Keratinocyte (primary cell): ENCODE results near the gene PIK3CA. TPM values are rescaled to one million over a fixed set of nuclear protein-coding genes. Genes with fewer than 3 reads are reported as not detected.
"Not testable (repeated sequence)": the region's sequence is repeated elsewhere in the genome, so short reads cannot be mapped to it uniquely, and the experiment has no call there.

Source experiments
- DNase-seq: peaks from one replicate; pipeline ENCODE4 v3.0.0-alpha.2; 2011; ENCODE audit warnings: low read depth, missing footprints, low spot score
- FAIRE-seq: peaks from 2 replicates; lab custom pipeline; 2011; peaks lifted over from hg19 to GRCh38; lab: Jason Lieb, UNC
- H2AFZ ChIP-seq: 2 replicates; pipeline ENCODE4 v1.6.0; 2012; ENCODE audit warnings: low read length, control low read depth, inconsistent platforms; ENCODE audit not compliant: control insufficient read depth
- H3K27ac ChIP-seq: 2 replicates; pipeline ENCODE4 v1.5.1; 2011; ENCODE audit warnings: low read length; ENCODE audit not compliant: control insufficient read depth, insufficient read depth
- H3K27me3 ChIP-seq: 3 replicates; pipeline ENCODE4 v1.6.0; 2011; ENCODE audit warnings: low read length; ENCODE audit not compliant: control insufficient read depth, insufficient read depth; ENCODE audit errors: extremely low read depth
- H3K36me3 ChIP-seq, 2 experiments: 2 replicates in 1 of 2; 3 replicates in 1 of 2; pipeline ENCODE4 v1.5.1; 2011; ENCODE audit warnings: low read length in 2 of 2, mild to moderate bottlenecking in 1 of 2; ENCODE audit not compliant: control insufficient read depth in 2 of 2, insufficient read depth in 2 of 2; ENCODE audit errors: extremely low read depth in 1 of 2
- H3K4me1 ChIP-seq: 3 replicates; pipeline ENCODE4 v1.5.1; 2011; ENCODE audit warnings: low read length; ENCODE audit not compliant: control insufficient read depth, insufficient read depth; ENCODE audit errors: extremely low read depth
- H3K4me2 ChIP-seq: 3 replicates; pipeline ENCODE4 v1.6.0; 2011; ENCODE audit warnings: low read depth, low read length; ENCODE audit not compliant: control insufficient read depth, insufficient read depth; ENCODE audit errors: extremely low read depth
- H3K4me3 ChIP-seq, 3 experiments: fragments of 200-600 bp in 1 of 3; sonication (generic) in 1 of 3; 2 replicates in 2 of 3; 3 replicates in 1 of 3; pipeline ENCODE4 v1.5.1; 2011 to 2016; ENCODE audit warnings: low read length in 3 of 3, mild to moderate bottlenecking in 3 of 3, control low read depth in 2 of 3, inconsistent platforms in 1 of 3, low read depth in 1 of 3, mixed read lengths in 1 of 3, mixed run types in 1 of 3, moderate library complexity in 1 of 3; ENCODE audit not compliant: control insufficient read depth in 2 of 3, insufficient read depth in 2 of 3; ENCODE audit errors: extremely low read depth in 1 of 3
- H3K79me2 ChIP-seq: 2 replicates; pipeline ENCODE4 v1.6.0; 2012; ENCODE audit warnings: low read length; ENCODE audit not compliant: control insufficient read depth, insufficient read depth
- H3K9ac ChIP-seq: 3 replicates; pipeline ENCODE4 v1.6.0; 2011; ENCODE audit warnings: low read length; ENCODE audit not compliant: control insufficient read depth, insufficient read depth; ENCODE audit errors: extremely low read depth
- H3K9me1 ChIP-seq: 3 replicates; pipeline ENCODE4 v1.6.0; 2011; ENCODE audit warnings: low read length; ENCODE audit not compliant: control insufficient read depth, insufficient read depth; ENCODE audit errors: extremely low read depth
- H3K9me3 ChIP-seq: 2 replicates; pipeline ENCODE4 v1.5.1; 2012; ENCODE audit warnings: low read depth, low read length; ENCODE audit not compliant: control insufficient read depth
- H4K20me1 ChIP-seq: 3 replicates; pipeline ENCODE4 v1.6.0; 2011; ENCODE audit warnings: low read length; ENCODE audit not compliant: control insufficient read depth, insufficient read depth; ENCODE audit errors: extremely low read depth
- EZH2 ChIP-seq: IDR thresholded peaks from one replicate; pipeline ENCODE4 v1.6.1; 2012; ENCODE audit warnings: inconsistent platforms, mild to moderate bottlenecking, low read length, moderate library complexity
- dilution Hi-C: fragments of 300-500 bp; cut with MboI; formaldehyde crosslinking; loops from one replicate; pipeline ENCODE4 v1.7.0; 2020; ENCODE audit warnings: low sequenced_read_pairs; ENCODE audit not compliant: extremely low pct_ligation_motif_present
- polyA plus RNA-seq, 5 experiments: library from polyadenylated mRNA; depleted of rRNA in 3 of 5; stranded (reverse) in 3 of 5; stranded (forward) in 1 of 5; unstranded in 1 of 5; fragments of >200 nt; gene quantifications; 1 replicate in 1 of 5; 2 replicates in 3 of 5; 3 replicates in 1 of 5; pipeline versions ENCODE4 v1.2.1 to v1.2.3, GENCODE V29; 2011 to 2012; ENCODE audit warnings: missing spikeins in 2 of 5, low read depth in 1 of 5, low replicate concordance in 1 of 5
- TF ChIP-seq, protein P1 (sequence below), 3 experiments: IDR thresholded peaks in 1 of 3; conservative IDR thresholded peaks in 1 of 3; optimal IDR thresholded peaks in 1 of 3; 2 replicates in 2 of 3; 3 replicates in 1 of 3; pipeline versions ENCODE3 to v1.5.1; 2011; ENCODE audit warnings: low read length in 3 of 3, mild to moderate bottlenecking in 3 of 3, moderate library complexity in 2 of 3, control low read depth in 1 of 3, inconsistent platforms in 1 of 3; ENCODE audit not compliant: insufficient read depth in 2 of 3; ENCODE audit errors: extremely low read depth in 1 of 3

The PIK3CA gene
- polyA plus RNA-seq, 1 donor (not counting 4 experiments of a cell fraction or from before 2014, with no cell fraction given): 12.0 TPM

DNA sequence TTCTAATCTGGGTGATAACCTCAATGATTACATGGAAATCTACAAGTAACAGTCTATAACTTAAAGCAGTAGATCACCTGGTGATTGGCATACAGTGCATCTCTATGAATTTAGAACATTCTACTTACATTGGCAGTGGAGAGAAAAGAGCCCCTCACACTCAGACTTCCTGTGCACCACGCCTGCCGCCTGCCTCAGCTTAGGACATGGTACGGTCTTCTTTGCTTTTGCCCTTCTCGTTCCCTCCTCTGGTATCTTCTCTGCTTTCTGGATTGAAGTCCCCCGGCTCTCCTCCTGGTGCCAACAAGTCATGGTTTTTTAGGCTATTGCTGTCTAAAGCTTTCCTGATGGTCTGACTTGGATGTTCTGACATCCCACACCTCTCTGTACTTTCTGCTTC lies 110.7 kb downstream of the PIK3CA start:
- H3K27ac ChIP-seq: no peak overlapping the region
- no peak overlapping the region for H2AFZ ChIP-seq
- H3K27me3 ChIP-seq: no peaks in the 10 kb centered on the region
- H3K36me3 ChIP-seq: no peaks in the 10 kb centered on the region
- peaks cover 2% of the 10 kb centered on the region for H3K9me3 ChIP-seq
- no peak overlapping the region for H3K9ac ChIP-seq
- H4K20me1 ChIP-seq: no peaks in the 10 kb centered on the region
- no peak for TF ChIP-seq EZH2
- TF ChIP-seq, protein P1, sequence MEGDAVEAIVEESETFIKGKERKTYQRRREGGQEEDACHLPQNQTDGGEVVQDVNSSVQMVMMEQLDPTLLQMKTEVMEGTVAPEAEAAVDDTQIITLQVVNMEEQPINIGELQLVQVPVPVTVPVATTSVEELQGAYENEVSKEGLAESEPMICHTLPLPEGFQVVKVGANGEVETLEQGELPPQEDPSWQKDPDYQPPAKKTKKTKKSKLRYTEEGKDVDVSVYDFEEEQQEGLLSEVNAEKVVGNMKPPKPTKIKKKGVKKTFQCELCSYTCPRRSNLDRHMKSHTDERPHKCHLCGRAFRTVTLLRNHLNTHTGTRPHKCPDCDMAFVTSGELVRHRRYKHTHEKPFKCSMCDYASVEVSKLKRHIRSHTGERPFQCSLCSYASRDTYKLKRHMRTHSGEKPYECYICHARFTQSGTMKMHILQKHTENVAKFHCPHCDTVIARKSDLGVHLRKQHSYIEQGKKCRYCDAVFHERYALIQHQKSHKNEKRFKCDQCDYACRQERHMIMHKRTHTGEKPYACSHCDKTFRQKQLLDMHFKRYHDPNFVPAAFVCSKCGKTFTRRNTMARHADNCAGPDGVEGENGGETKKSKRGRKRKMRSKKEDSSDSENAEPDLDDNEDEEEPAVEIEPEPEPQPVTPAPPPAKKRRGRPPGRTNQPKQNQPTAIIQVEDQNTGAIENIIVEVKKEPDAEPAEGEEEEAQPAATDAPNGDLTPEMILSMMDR (optimal IDR thresholded peaks at IDR 0.05 in 1 of 3, IDR thresholded peaks at IDR 0.05 in 1 of 3, conservative IDR thresholded peaks at IDR 0.05 in 1 of 3; ENCODE audit: extremely low read depth in 1 of 3, insufficient read depth in 2 of 3, low read length in 3 of 3): no peak
- FAIRE-seq (no peak), DNase-seq (no peak)
- H3K9me1 ChIP-seq: no peaks in the 10 kb centered on the region
- dilution Hi-C loops: no loop called here
- no peak overlapping the region for H3K4me2 ChIP-seq
- H3K4me1 ChIP-seq: no peaks in the 10 kb centered on the region
- no peaks in the 10 kb centered on the region for H3K79me2 ChIP-seq
- H3K4me3 ChIP-seq: no peak overlapping the region

DNA sequence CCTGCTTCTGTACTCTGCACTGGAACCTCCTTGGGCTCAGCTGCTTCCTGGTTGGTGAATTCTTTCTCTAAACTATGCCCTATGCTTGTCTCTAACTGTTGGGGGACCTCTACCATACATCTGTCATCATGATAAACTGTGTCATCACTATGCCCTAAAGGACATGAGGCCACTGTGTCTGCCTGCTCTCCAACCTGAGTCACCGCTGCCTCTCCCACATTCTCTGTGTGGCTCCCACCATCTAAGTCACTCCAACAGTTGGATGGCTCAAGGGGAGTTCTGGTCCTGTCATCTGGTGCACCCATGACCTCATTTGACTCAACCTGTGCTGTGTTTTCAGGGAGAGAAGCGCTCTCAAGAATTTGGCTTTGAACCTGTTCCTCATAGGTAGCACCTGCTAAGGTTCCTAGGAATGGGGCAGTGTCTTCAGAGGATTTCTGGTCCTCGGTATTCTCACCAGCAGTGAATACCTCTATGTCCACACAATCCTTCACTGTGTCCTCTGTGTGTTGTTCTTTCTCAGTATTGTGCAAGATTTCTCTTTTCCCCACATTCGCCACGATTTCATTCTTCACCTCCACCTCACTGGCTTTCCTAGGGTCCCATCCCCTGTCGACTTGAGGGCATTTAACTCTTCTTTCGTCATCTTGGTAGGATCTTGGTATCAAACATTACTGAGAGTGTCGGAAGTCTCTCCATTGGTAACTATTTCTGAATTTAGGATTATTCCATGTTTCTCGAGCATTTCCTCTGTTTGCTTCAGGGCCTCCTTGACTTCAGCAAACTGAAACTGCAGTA lies 112.0 kb downstream of the PIK3CA start:
- H3K27ac ChIP-seq, FAIRE-seq, H3K9me3 ChIP-seq, H3K79me2 ChIP-seq, H3K9ac ChIP-seq, H4K20me1 ChIP-seq, H3K36me3 ChIP-seq, dilution Hi-C loops, H3K4me1 ChIP-seq, H3K4me2 ChIP-seq, H3K27me3 ChIP-seq, H2AFZ ChIP-seq, H3K4me3 ChIP-seq, H3K9me1 ChIP-seq, DNase-seq: not testable (repeated sequence)
